PC-9 (cell line): Measurements from ENCODE around the gene MINDY4. TPM values are rescaled to one million over a fixed set of nuclear protein-coding genes. Genes with fewer than 3 reads are reported as not detected.

Experiments used
- BruUV-seq: library from RNA; stranded (reverse); fragments of 400-500 nt; replicated peaks from 2 replicates; lab custom pipeline; 2021; lab: Mats Ljungman, UMichigan
- CTCF ChIA-PET: fragments of 300-600 bp; sonication (Branson Sonifier 250); formaldehyde crosslinking; loops from one replicate; lab custom pipeline; 2022; ENCODE audit warnings: antibody characterized with exemption; lab: Charles Lee
- POLR2A ChIA-PET: fragments of 300-600 bp; sonication (Branson Sonifier 250); formaldehyde crosslinking; loops from one replicate; lab custom pipeline; 2022; ENCODE audit warnings: antibody characterized with exemption; ENCODE audit not compliant: unreplicated experiment; lab: Charles Lee
- DNase-seq, 2 experiments: peaks; one replicate each; pipeline versions ENCODE4 v3.0.0 to v3.0.0-alpha.2; 2015 to 2022; ENCODE audit warnings: mixed read lengths in 1 of 2
- H2AFZ ChIP-seq: fragments of 200-600 bp; sonication (generic); 2 replicates; pipeline ENCODE4 v1.8.1; 2017; ENCODE audit warnings: antibody characterized with exemption
- H3F3A ChIP-seq: fragments of 200-600 bp; sonication (generic); 2 replicates; pipeline ENCODE4 v1.8.1; 2017; ENCODE audit warnings: antibody characterized with exemption, mild to moderate bottlenecking, low read depth; ENCODE audit not compliant: insufficient read depth
- H3K27ac ChIP-seq: fragments of 200-600 bp; sonication (generic); 2 replicates; pipeline ENCODE4 v1.6.1; 2016; ENCODE audit warnings: mixed run types
- H3K27me3 ChIP-seq: fragments of 200-600 bp; sonication (generic); 2 replicates; pipeline ENCODE4 v1.6.1; 2016; ENCODE audit warnings: low read depth, mixed run types; ENCODE audit not compliant: insufficient read depth
- H3K36me3 ChIP-seq: fragments of 200-600 bp; sonication (generic); 2 replicates; pipeline ENCODE4 v1.6.1; 2016; ENCODE audit warnings: low read depth, mixed run types
- H3K4me1 ChIP-seq: fragments of 200-600 bp; sonication (generic); replicated peaks from 2 replicates; pipeline ENCODE4 v1.6.1; 2016; ENCODE audit warnings: mixed run types; ENCODE audit not compliant: insufficient read depth
- H3K4me2 ChIP-seq: fragments of 200-600 bp; sonication (generic); 2 replicates; pipeline ENCODE4 v1.6.1; 2017; ENCODE audit warnings: mixed run types
- H3K4me3 ChIP-seq: fragments of 200-600 bp; sonication (generic); 2 replicates; pipeline ENCODE4 v1.6.1; 2016; ENCODE audit warnings: mixed run types
- H3K79me2 ChIP-seq: fragments of 200-600 bp; sonication (generic); 2 replicates; pipeline ENCODE4 v1.6.1; 2017; ENCODE audit warnings: low read depth, mixed run types
- H3K9me2 ChIP-seq: fragments of 200-600 bp; sonication (generic); 2 replicates; pipeline ENCODE4 v1.8.1; 2017; ENCODE audit warnings: mild to moderate bottlenecking; ENCODE audit not compliant: insufficient read depth
- H3K9me3 ChIP-seq: fragments of 200-600 bp; sonication (generic); 2 replicates; pipeline ENCODE4 v1.8.1; 2016; ENCODE audit warnings: low read depth; ENCODE audit not compliant: insufficient read depth
- H4K20me1 ChIP-seq: fragments of 200-600 bp; sonication (generic); 2 replicates; pipeline ENCODE4 v1.8.1; 2017; ENCODE audit not compliant: insufficient read depth
- CTCF ChIP-seq: fragments of 200-600 bp; sonication (generic); conservative IDR thresholded peaks from 2 replicates; pipeline ENCODE4 v1.6.1; 2017; ENCODE audit warnings: mixed run types, antibody characterized with exemption, mild to moderate bottlenecking, moderate library complexity
- EZH2 ChIP-seq: fragments of 200-600 bp; sonication (generic); IDR thresholded peaks from 2 replicates; pipeline ENCODE4 v1.8.0; 2017; ENCODE audit warnings: antibody characterized with exemption, low read depth
- intact Hi-C: fragments of 100-400 bp; cut with micrococcal nuclease; formaldehyde crosslinking; loops from one replicate; pipeline ENCODE4 v1.10.0; 2022; ENCODE audit not compliant: unreplicated experiment
- total RNA-seq: library from RNA; stranded (reverse); gene quantifications from 2 replicates; pipeline ENCODE4 v1.2.3, GENCODE V29; 2021

MINDY4 gene
- total RNA-seq, 1 experiment from 2014 or later, result 14.8 TPM

DNA sequence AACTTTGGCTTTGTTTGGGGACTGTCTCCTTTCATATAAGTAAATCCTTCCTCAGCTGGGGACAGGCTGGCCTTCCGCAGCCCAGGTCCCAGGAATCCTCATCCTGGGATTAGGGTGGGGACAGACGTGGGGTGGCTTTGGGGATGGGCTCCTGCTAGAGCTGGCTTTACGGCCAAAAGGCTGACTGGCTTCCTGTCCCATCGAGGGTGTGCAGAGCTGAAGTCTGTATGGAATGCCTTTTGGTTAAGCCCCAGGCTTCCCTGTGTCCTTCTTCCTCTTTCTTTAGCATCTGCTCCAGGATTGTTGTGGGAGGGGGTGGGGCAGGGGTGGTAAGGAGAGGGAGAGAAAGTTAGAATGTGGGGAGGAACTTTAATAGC is 81.1 kb downstream of the MINDY4 start:
- Histone ChIP-seq H3F3A (no peaks in the 10 kb centered on the region), H3K27ac (no peak overlapping the region), H3K4me3 (no peak overlapping the region), H3K9me2 (no peaks in the 10 kb centered on the region), H3K4me2 (no peak overlapping the region), H4K20me1 (no peaks in the 10 kb centered on the region), H3K36me3 (no peaks in the 10 kb centered on the region), H3K79me2 (no peaks in the 10 kb centered on the region), H3K27me3 (no peaks in the 10 kb centered on the region), H3K9me3 (no peaks in the 10 kb centered on the region), H2AFZ (no peak overlapping the region), H3K4me1 (peaks cover under 1% of the 10 kb centered on the region)
- BruUV-seq, result no TSS peak
- intact Hi-C loops, result no loop called here
- ChIA-PET POLR2A (no interaction called here), CTCF (no interaction called here)
- TF ChIP-seq EZH2 (no peak), CTCF (no peak)
- DNase-seq, result no peak

GRCh38 chr7:30852744-30853288 is 81.6 kb downstream of the MINDY4 start:
- intact Hi-C loops, result no loop called here
- ChIA-PET POLR2A (no interaction called here), CTCF (no interaction called here)
- BruUV-seq, result no TSS peak
- Histone ChIP-seq H3K27ac (no peak overlapping the region), H3F3A (no peaks in the 10 kb centered on the region), H3K27me3 (no peaks in the 10 kb centered on the region), H3K9me2 (no peaks in the 10 kb centered on the region), H3K79me2 (no peaks in the 10 kb centered on the region), H4K20me1 (no peaks in the 10 kb centered on the region), H3K4me3 (no peak overlapping the region), H3K9me3 (no peaks in the 10 kb centered on the region), H3K4me2 (no peak overlapping the region), H2AFZ (no peak overlapping the region), H3K4me1 (no peaks in the 10 kb centered on the region), H3K36me3 (no peaks in the 10 kb centered on the region)
- TF ChIP-seq CTCF, result no peak
- TF ChIP-seq EZH2, result no peak
- DNase-seq, result no peak

DNA sequence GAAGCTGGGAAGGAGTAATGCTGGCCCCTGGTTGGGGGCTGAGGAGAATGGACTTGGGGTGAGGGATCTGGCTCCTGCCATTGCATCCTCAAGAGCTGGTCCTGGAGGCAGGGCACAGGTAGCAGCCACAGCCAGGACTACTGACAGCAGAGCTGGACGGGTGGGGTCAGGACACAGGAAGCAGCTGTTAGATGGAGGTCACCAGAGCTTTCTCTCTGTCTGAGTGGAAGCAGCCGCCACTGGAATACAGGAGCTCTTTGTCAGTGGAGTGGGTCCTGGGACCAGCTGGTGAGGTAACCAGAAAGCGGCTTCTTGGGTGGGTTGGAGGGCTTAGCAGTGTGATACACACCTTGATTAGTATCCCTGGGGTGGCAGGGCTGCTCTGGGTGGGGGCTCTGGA is 82.4 kb downstream of the MINDY4 start:
- H2AFZ ChIP-seq, result no peak overlapping the region
- H3K9me2 ChIP-seq, result no peaks in the 10 kb centered on the region
- H3F3A ChIP-seq, result no peaks in the 10 kb centered on the region
- H3K4me3 ChIP-seq, result no peak overlapping the region
- no peak overlapping the region for H3K4me2 ChIP-seq
- no peaks in the 10 kb centered on the region for H3K27me3 ChIP-seq
- CTCF ChIA-PET, result no interaction called here
- POLR2A ChIA-PET, result interaction anchor here (0.6 kb wide), 1 partner anchor 57 kb away, joined by 3 read pairs; no protein-coding TSS in a partner anchor
- no peaks in the 10 kb centered on the region for H3K36me3 ChIP-seq
- H4K20me1 ChIP-seq, result no peaks in the 10 kb centered on the region
- no peak overlapping the region for H3K27ac ChIP-seq
- TF ChIP-seq CTCF, result no peak
- TF ChIP-seq EZH2, result no peak
- intact Hi-C loops, result no loop called here
- H3K79me2 ChIP-seq, result no peaks in the 10 kb centered on the region
- H3K9me3 ChIP-seq, result no peaks in the 10 kb centered on the region
- DNase-seq, result no peak
- peaks cover under 1% of the 10 kb centered on the region; the same call in 1 of the 2 replicates for H3K4me1 ChIP-seq
- no TSS peak for BruUV-seq
